H9 (cell line): ENCODE measurements around the gene SCYGR4. TPM values are rescaled to one million over a fixed set of nuclear protein-coding genes. Genes with fewer than 3 reads are reported as not detected.

Experiments used
- DNase-seq: peaks from one replicate; pipeline ENCODE4 v3.0.0-alpha.2; 2017
- H2AFZ ChIP-seq: one replicate; pipeline ENCODE4 v1.6.1; 2013; ENCODE audit warnings: mild to moderate bottlenecking, low read length, control low read depth, moderate library complexity
- H2AK5ac ChIP-seq: 2 replicates; pipeline ENCODE4 v1.6.1; 2013; ENCODE audit warnings: low read length, control low read depth, mixed read lengths; ENCODE audit not compliant: insufficient read length
- H2BK120ac ChIP-seq: one replicate; pipeline ENCODE4 v1.6.1; 2013; ENCODE audit warnings: low read depth, mild to moderate bottlenecking, low read length, control low read depth, inconsistent platforms; ENCODE audit not compliant: poor library complexity, severe bottlenecking
- H2BK12ac ChIP-seq: 2 replicates; pipeline ENCODE4 v1.6.1; 2013; ENCODE audit warnings: low read length, control low read depth, mixed read lengths, low read depth; ENCODE audit not compliant: insufficient read length
- H2BK15ac ChIP-seq: 2 replicates; pipeline ENCODE4 v1.6.1; 2013; ENCODE audit warnings: low read depth, low read length, control low read depth
- H2BK20ac ChIP-seq: one replicate; pipeline ENCODE4 v1.6.1; 2013; ENCODE audit warnings: low read depth, mild to moderate bottlenecking, low read length, control low read depth, inconsistent platforms; ENCODE audit not compliant: poor library complexity, severe bottlenecking
- H2BK5ac ChIP-seq: 2 replicates; pipeline ENCODE4 v1.6.1; 2013; ENCODE audit warnings: low read length, control low read depth, mixed read lengths; ENCODE audit not compliant: insufficient read length
- H3K14ac ChIP-seq: 2 replicates; pipeline ENCODE4 v1.6.1; 2013; ENCODE audit warnings: low read length, control low read depth; ENCODE audit not compliant: insufficient read depth
- H3K18ac ChIP-seq: 2 replicates; pipeline ENCODE4 v1.6.1; 2013; ENCODE audit warnings: low read depth, mild to moderate bottlenecking, mixed read lengths, low read length, control low read depth; ENCODE audit not compliant: insufficient read length
- H3K23ac ChIP-seq: 2 replicates; pipeline ENCODE4 v1.6.1; 2013; ENCODE audit warnings: low read length, control low read depth, mixed read lengths, low read depth; ENCODE audit not compliant: insufficient read length
- H3K23me2 ChIP-seq: 2 replicates; pipeline ENCODE4 v1.6.1; 2013; ENCODE audit warnings: low read depth, mild to moderate bottlenecking, mixed read lengths, low read length, control low read depth; ENCODE audit not compliant: insufficient read length, poor library complexity, severe bottlenecking
- H3K27ac ChIP-seq: 2 replicates; pipeline ENCODE4 v1.5.1; 2013; ENCODE audit warnings: low read length, control low read depth, mixed read lengths, low read depth; ENCODE audit not compliant: insufficient read length
- H3K27me3 ChIP-seq: 2 replicates; pipeline ENCODE4 v1.6.1; 2013; ENCODE audit warnings: low read length, control low read depth, inconsistent platforms; ENCODE audit not compliant: insufficient read depth
- H3K4ac ChIP-seq: 2 replicates; pipeline ENCODE4 v1.6.1; 2013; ENCODE audit warnings: low read depth, mild to moderate bottlenecking, control low read depth, inconsistent platforms, low read length, moderate library complexity
- H3K4me1 ChIP-seq: 2 replicates; pipeline ENCODE4 v1.6.1; 2013; ENCODE audit warnings: low read length, control low read depth, inconsistent platforms; ENCODE audit not compliant: insufficient read depth
- H3K4me2 ChIP-seq: 2 replicates; pipeline ENCODE4 v1.6.1; 2013; ENCODE audit warnings: low read length, control low read depth, mixed read lengths; ENCODE audit not compliant: insufficient read length, insufficient read depth
- H3K56ac ChIP-seq: 2 replicates; pipeline ENCODE4 v1.6.1; 2013; ENCODE audit warnings: low read depth, mild to moderate bottlenecking, mixed read lengths, low read length, control low read depth; ENCODE audit not compliant: insufficient read length
- H3K79me1 ChIP-seq: 2 replicates; pipeline ENCODE4 v1.6.1; 2013; ENCODE audit warnings: low read depth, mild to moderate bottlenecking, moderate library complexity, low read length, control low read depth, inconsistent platforms; ENCODE audit not compliant: insufficient read depth, poor library complexity, severe bottlenecking
- H3K79me2 ChIP-seq: 2 replicates; pipeline ENCODE4 v1.6.1; 2013; ENCODE audit warnings: low read length, control low read depth, inconsistent platforms; ENCODE audit not compliant: insufficient read depth
- H3K9ac ChIP-seq: 2 replicates; pipeline ENCODE4 v1.6.1; 2013; ENCODE audit warnings: low read length, control low read depth, mixed read lengths; ENCODE audit not compliant: insufficient read length; ENCODE audit errors: extremely low read depth
- H3K9me3 ChIP-seq: one replicate; pipeline ENCODE4 v1.6.1; 2013; ENCODE audit warnings: low read depth, low read length, inconsistent platforms; ENCODE audit not compliant: control insufficient read depth
- H3T11ph ChIP-seq: one replicate; pipeline ENCODE4 v1.6.1; 2013; ENCODE audit warnings: mild to moderate bottlenecking, low read length, control low read depth, inconsistent platforms
- H4K20me1 ChIP-seq: one replicate; pipeline ENCODE4 v1.6.1; 2013; ENCODE audit not compliant: control insufficient read depth, insufficient read length, insufficient read depth
- H4K5ac ChIP-seq: 2 replicates; pipeline ENCODE4 v1.6.1; 2013; ENCODE audit warnings: low read depth, mild to moderate bottlenecking, mixed read lengths, low read length, control low read depth; ENCODE audit not compliant: insufficient read length
- H4K8ac ChIP-seq: replicated peaks from 2 replicates; pipeline ENCODE4 v1.6.1; 2013; ENCODE audit warnings: low read length, control low read depth, mixed read lengths, low read depth; ENCODE audit not compliant: insufficient read length
- H4K91ac ChIP-seq: 2 replicates; pipeline ENCODE4 v1.6.1; 2013; ENCODE audit warnings: low read depth, mild to moderate bottlenecking, moderate library complexity, mixed read lengths, low read length, control low read depth; ENCODE audit not compliant: insufficient read length
- H3K27ac Mint-ChIP-seq, 3 experiments: 2 replicates in 2 of 3; 3 replicates in 1 of 3; pipeline ENCODE4 v1.8.0; 2020 to 2021; ENCODE audit warnings: mixed read lengths in 3 of 3, mild to moderate bottlenecking in 1 of 3, moderate library complexity in 1 of 3
- H3K27me3 Mint-ChIP-seq: 2 replicates; pipeline ENCODE4 v1.8.0; 2021; ENCODE audit warnings: low read depth, mild to moderate bottlenecking, moderate library complexity, mixed read lengths
- H3K36me3 Mint-ChIP-seq, 3 experiments: 2 replicates in 2 of 3; 3 replicates in 1 of 3; pipeline ENCODE4 v1.8.0; 2020 to 2021; ENCODE audit warnings: low read depth in 3 of 3, mixed read lengths in 3 of 3; ENCODE audit not compliant: insufficient read depth in 1 of 3
- H3K4me1 Mint-ChIP-seq, 2 experiments: 2 replicates each; pipeline ENCODE4 v1.8.0; 2020; ENCODE audit warnings: mixed read lengths in 2 of 2
- H3K4me3 Mint-ChIP-seq, 2 experiments: 2 replicates in 1 of 2; 3 replicates in 1 of 2; pipeline ENCODE4 v1.8.0; 2020 to 2021; ENCODE audit warnings: mild to moderate bottlenecking in 2 of 2, mixed read lengths in 2 of 2, moderate library complexity in 1 of 2
- H3K9me3 Mint-ChIP-seq, 2 experiments: 2 replicates in 1 of 2; 3 replicates in 1 of 2; pipeline ENCODE4 v1.8.0; 2020; ENCODE audit warnings: mild to moderate bottlenecking in 2 of 2, mixed read lengths in 2 of 2, moderate library complexity in 1 of 2
- total RNA-seq: library from RNA; stranded (reverse); gene quantifications from 2 replicates; pipeline ENCODE4 v1.2.1, GENCODE V29; 2021
- TF ChIP-seq, protein P1 (sequence below): fragments of 200-600 bp; sonication (generic); conservative IDR thresholded peaks from 3 replicates; pipeline ENCODE4 v1.8.0; 2021; ENCODE audit warnings: antibody characterized with exemption, mild to moderate bottlenecking

SCYGR4 gene
- total RNA-seq, 1 experiment from 2014 or later = not detected

DNA sequence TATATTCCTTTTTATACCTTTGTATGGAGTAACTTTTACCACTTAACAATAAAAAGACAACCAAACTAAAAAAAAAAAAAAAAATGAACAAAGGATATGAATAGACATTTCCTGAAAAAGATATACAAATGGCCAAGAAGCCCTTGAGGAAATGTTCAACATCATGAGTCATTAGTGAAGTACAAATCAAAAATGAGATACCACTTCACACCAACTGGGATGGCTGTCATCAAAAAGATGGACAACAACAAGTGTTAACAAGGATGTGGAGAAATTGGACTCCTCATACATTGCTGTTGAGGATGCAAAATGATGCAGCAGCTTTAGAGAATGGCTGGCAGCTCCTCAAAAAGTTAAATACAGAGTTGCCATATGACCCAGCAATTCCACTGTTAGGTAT, 41.2 kb upstream of the SCYGR4 start:
- no peak overlapping the region for H3K4ac ChIP-seq
- no peak overlapping the region for H2BK12ac ChIP-seq
- no peaks in the 10 kb centered on the region for H3K27me3 ChIP-seq
- Mint-ChIP-seq H3K27me3 (no peaks in the 10 kb centered on the region), H3K27ac (no peak overlapping the region), H3K4me3 (no peak overlapping the region), H3K9me3 (peaks cover 0 to under 1% of the 10 kb centered on the region in 2 experiments; a peak in 2 of 5 replicates), H3K36me3 (no peaks in the 10 kb centered on the region), H3K4me1 (peaks cover 6 to 7% of the 10 kb centered on the region in 2 experiments)
- no peak overlapping the region for H3K9ac ChIP-seq
- H2BK120ac ChIP-seq = no peak overlapping the region
- H3K4me2 ChIP-seq = no peak overlapping the region
- no peak overlapping the region for H3K23ac ChIP-seq
- no peak overlapping the region for H3K18ac ChIP-seq
- no peak overlapping the region for H3K27ac ChIP-seq
- no peak overlapping the region for H4K5ac ChIP-seq
- H3K23me2 ChIP-seq = no peaks in the 10 kb centered on the region
- no peaks in the 10 kb centered on the region for H4K20me1 ChIP-seq
- no peaks in the 10 kb centered on the region for H3K9me3 ChIP-seq
- H3K79me2 ChIP-seq = no peaks in the 10 kb centered on the region
- H2BK15ac ChIP-seq = no peak overlapping the region
- no peak overlapping the region for H2BK5ac ChIP-seq
- TF ChIP-seq, protein P1, sequence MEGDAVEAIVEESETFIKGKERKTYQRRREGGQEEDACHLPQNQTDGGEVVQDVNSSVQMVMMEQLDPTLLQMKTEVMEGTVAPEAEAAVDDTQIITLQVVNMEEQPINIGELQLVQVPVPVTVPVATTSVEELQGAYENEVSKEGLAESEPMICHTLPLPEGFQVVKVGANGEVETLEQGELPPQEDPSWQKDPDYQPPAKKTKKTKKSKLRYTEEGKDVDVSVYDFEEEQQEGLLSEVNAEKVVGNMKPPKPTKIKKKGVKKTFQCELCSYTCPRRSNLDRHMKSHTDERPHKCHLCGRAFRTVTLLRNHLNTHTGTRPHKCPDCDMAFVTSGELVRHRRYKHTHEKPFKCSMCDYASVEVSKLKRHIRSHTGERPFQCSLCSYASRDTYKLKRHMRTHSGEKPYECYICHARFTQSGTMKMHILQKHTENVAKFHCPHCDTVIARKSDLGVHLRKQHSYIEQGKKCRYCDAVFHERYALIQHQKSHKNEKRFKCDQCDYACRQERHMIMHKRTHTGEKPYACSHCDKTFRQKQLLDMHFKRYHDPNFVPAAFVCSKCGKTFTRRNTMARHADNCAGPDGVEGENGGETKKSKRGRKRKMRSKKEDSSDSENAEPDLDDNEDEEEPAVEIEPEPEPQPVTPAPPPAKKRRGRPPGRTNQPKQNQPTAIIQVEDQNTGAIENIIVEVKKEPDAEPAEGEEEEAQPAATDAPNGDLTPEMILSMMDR = no peak
- H2AFZ ChIP-seq = no peak overlapping the region
- H4K8ac ChIP-seq = no peak overlapping the region
- no peaks in the 10 kb centered on the region for H3K4me1 ChIP-seq
- H3K56ac ChIP-seq = no peak overlapping the region
- H2AK5ac ChIP-seq = no peak overlapping the region
- H3K14ac ChIP-seq = no peak overlapping the region
- H2BK20ac ChIP-seq = no peak overlapping the region
- H3K79me1 ChIP-seq = no peaks in the 10 kb centered on the region
- DNase-seq = no peak
- no peak overlapping the region for H3T11ph ChIP-seq
- H4K91ac ChIP-seq = no peak overlapping the region
